Measurements from ENCODE around the gene WNT9A. TPM values are rescaled to one million over a fixed set of nuclear protein-coding genes. Genes with fewer than 3 reads are reported as not detected.

WNT9A gene
- total and polyA plus RNA-seq, 9 of the 15 experiments (the other 6 are each of a cell fraction or from before 2014, with no cell fraction given), result 0.04 to 0.17 (median 0.10) TPM; not detected in 4

DNA sequence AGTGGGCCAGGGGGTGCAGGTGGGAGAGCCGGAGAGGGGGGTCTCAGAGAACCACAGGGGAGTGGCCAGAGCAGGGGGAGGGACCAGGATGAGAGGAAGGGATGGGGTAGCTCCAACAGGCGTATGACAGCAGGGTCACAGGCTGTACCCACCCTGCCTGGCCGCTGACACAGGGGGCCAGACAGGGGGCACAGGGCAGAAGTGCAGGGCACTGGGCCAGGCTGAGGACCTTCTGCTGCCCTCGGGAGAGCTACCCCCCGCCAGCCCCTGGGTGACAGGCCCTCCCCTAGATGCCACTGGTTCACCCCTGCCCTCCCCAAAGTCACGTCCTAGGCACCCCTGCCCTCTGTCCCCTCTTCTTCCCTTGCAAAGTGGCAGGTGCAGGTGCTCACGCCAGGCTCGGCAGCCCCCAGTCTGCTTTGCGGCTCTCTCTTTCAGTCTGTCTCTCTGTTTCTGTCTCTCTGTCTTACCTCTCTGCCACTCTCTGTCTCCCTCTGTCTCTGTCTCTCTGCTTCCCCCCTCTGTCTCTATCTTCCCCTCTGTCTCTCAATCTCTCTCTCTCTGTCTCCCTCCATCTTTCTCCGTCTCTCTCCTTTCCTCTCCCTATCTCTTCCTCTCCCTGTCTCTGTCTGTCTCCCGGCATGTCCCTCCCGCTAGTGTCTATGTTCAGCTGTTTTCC, 48.5 kb downstream of the WNT9A start:
- H3K27me3 ChIP-seq (ENCODE audit: control insufficient read depth in 2 of 2, insufficient read depth in 2 of 2, low read length in 2 of 2), result peaks cover 0 to 13% of the 10 kb centered on the region in 2 experiments; a peak in 2 of 5 replicates
- ATAC-seq (no peak), FAIRE-seq (no peak), DNase-seq (ENCODE audit: extremely low read depth in 1 of 4, low spot score in 3 of 4) (no peak)
- H3K4me3 ChIP-seq, result no peak overlapping the region
- H3K27ac ChIP-seq (ENCODE audit: extremely low read depth, low read depth, low read length), result no peak overlapping the region
- no peaks in the 10 kb centered on the region for H3K36me3 ChIP-seq (ENCODE audit: control insufficient read depth, insufficient read depth, low read length)
- peaks cover 0 to 46% of the 10 kb centered on the region in 2 experiments; a peak in 2 of 5 replicates for H3K4me1 ChIP-seq (replicated peaks in 1 of 2; ENCODE audit: control insufficient read depth in 2 of 2, insufficient read depth in 2 of 2, low read length in 2 of 2)
- WGBS (ENCODE audit: insufficient coverage, low coverage, missing lambda C conversion rate), result 2% methylated on average over 9 of the region's 12 CpGs
- CTCF ChIA-PET (ENCODE audit: low intra/inter-chr PET ratio), result interaction anchor here (0.6 kb wide), 1 partner anchor 451 kb away, joined by 3 read pairs; no protein-coding TSS in a partner anchor
- no peaks in the 10 kb centered on the region for H3K9me3 ChIP-seq (replicated peaks; ENCODE audit: control insufficient read depth, insufficient read depth, low read depth, low read length)
- H2AFZ ChIP-seq (ENCODE audit: low read depth, low read length), result peak overlapping the region; percentile 71
- BruUV-seq (replicated peaks), result no TSS peak
- POLR2A ChIA-PET, result no interaction called here
- in situ Hi-C loops (cut with MboI), result no loop called here
- TF ChIP-seq ZFP1 (CRISPR knock-in tag; IDR thresholded peaks at IDR 0.05) (no peak), SMAD2 (IDR thresholded peaks at IDR 0.05; ENCODE audit: low read depth, low read length) (no peak), RBM15 (IDR thresholded peaks at IDR 0.05; ENCODE audit: insufficient read depth, low read length) (no peak), MCM3 (IDR thresholded peaks at IDR 0.05) (0 out of 2 replicates have a peak, but pooled peaks have one; percentile 13)
- TF ChIP-seq, protein P1, sequence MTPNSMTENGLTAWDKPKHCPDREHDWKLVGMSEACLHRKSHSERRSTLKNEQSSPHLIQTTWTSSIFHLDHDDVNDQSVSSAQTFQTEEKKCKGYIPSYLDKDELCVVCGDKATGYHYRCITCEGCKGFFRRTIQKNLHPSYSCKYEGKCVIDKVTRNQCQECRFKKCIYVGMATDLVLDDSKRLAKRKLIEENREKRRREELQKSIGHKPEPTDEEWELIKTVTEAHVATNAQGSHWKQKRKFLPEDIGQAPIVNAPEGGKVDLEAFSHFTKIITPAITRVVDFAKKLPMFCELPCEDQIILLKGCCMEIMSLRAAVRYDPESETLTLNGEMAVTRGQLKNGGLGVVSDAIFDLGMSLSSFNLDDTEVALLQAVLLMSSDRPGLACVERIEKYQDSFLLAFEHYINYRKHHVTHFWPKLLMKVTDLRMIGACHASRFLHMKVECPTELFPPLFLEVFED (CRISPR knock-in tag; conservative IDR thresholded peaks at IDR 0.05), result peak; percentile 76; the same call in 1 of the 2 replicates
- H3K4me2 ChIP-seq (ENCODE audit: insufficient read depth, low read length), result no peak overlapping the region
- H3K79me2 ChIP-seq (ENCODE audit: control insufficient read depth, insufficient read depth, low read length), result no peaks in the 10 kb centered on the region
- intact Hi-C loops (cut with micrococcal nuclease), result no loop called here
- H4K20me1 ChIP-seq (replicated peaks; ENCODE audit: control insufficient read depth, insufficient read depth, low read length), result no peaks in the 10 kb centered on the region
- peak overlapping the region in 1 of 2 experiments; percentile 63; a peak in 1 of 4 replicates for H3K9ac ChIP-seq (ENCODE audit: insufficient read depth in 1 of 2, low read depth in 2 of 2, low read length in 2 of 2)
- peaks cover 6% of the 10 kb centered on the region for H3K9me1 ChIP-seq (ENCODE audit: control insufficient read depth, insufficient read depth, low read length)
